GM21367 (cell line): Measurements from ENCODE around the gene NAA80.
"Not testable (repeated sequence)": the region's sequence is repeated elsewhere in the genome, so short reads cannot be mapped to it uniquely, and the experiment has no call there.

Experiments
- ATAC-seq: cut with Tn5 transposase; IDR thresholded peaks from one replicate; pipeline ENCODE4 v1.9.1; 2021; ENCODE audit not compliant: unreplicated experiment

The NAA80 gene

DNA sequence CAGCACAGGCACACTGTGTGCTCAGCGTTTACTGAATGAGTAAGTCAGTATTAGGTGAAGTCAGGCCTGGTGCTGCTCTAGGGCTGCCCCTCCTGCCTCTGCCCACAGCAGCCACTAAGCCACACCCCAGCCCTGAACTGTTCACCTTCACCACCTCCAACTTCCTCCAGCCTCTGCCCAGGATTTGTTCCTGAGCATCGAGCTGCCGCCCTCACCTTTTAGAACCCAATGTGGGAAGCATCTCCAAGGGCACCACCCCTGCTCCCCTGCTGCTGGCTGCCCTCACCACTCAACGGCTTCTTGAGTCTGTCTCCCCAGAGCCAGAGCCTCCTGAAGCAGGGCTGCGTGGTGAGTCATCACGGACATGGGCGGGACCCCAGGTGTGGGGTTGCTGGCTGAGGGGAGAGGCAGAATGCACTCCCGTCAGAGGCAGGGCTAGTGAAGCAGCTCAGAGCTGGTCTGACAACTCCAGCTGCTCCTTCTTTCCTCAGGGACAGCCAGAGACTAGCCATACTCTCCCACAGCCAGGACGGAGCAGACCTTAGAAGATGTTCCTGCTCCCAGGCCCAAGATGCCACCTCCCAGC, 17.5 kb upstream of the NAA80 start:
- no peak for ATAC-seq

DNA sequence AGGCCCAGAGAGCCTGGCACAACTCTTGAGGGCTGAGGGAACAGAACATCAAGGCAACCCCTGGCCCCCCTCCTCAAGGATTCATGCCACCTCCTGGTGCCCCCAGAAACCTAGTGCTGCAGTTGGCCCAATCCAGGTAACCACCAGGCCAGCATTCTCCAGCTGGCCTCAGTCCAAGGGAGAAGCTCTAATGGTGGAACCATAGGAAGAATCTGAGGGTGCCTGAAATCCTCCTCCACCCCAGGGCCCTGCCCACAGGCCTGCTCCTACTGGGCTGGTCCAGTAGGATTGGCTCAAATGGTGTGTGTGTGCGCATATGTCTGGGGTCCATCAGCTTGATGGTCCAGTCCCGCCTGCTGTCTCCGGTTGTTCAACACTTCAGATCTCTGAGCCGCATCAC, 15.6 kb upstream of the NAA80 start:
- ATAC-seq: no peak

DNA sequence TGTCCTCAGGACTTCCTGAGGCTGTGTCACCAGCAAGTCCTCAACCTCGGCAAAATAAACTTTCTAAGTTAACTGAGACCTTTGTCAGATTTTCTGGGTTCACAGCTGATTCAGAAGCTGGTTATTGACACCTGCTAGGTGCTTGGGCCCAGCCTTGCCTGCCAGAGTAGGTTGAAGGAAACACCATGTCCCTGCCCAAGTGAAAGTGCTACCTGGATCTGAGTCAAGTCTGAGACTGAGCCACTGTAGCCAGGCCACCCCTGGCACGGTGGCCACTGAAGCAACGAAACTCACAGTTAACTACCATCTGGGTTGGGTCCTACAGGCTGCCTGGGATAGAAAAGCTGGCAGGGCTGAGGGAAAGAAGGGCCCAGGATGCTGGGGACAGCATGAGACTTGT, 15.1 kb upstream of the NAA80 start:
- no peak for ATAC-seq

DNA sequence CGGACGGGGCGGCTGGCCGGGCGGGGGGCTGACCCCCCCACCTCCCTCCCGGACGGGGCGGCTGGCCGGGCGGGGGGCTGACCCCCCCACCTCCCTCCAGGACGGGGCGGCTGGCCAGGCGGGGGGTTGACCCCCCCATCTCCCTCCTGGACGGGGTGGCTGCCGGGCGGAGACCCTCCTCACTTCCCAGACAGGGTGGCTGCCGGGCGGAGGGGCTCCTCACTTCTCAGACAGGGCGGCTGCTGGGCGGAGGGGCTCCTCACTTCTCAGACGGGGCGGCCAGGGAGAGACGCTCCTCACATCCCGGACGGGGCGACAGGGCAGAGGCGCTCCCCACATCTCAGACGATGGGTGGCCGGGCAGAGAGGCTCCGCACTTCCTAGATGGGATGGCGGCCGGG, 12.8 kb upstream of the NAA80 start:
- ATAC-seq: not testable (repeated sequence)

DNA sequence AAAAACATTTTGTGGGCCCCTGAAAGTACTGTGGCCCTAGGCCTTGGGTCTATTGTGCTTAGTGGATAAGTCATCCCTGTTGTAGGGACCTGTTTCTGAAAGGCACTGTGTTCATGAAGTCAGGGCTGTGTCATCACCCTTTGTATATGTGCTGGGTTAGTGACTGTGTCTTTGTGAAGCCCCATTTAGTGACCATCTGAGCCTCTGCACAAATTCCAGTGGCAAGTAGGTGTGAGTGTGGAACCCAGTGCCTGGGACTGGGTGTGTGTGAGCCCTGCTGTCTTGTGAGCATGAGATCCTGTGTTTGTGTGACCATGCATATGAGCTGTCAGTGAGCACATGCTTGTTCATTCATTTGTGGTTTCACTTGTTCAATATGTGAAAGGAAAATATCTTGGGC, 5.4 kb upstream of the NAA80 start:
- no peak for ATAC-seq

DNA sequence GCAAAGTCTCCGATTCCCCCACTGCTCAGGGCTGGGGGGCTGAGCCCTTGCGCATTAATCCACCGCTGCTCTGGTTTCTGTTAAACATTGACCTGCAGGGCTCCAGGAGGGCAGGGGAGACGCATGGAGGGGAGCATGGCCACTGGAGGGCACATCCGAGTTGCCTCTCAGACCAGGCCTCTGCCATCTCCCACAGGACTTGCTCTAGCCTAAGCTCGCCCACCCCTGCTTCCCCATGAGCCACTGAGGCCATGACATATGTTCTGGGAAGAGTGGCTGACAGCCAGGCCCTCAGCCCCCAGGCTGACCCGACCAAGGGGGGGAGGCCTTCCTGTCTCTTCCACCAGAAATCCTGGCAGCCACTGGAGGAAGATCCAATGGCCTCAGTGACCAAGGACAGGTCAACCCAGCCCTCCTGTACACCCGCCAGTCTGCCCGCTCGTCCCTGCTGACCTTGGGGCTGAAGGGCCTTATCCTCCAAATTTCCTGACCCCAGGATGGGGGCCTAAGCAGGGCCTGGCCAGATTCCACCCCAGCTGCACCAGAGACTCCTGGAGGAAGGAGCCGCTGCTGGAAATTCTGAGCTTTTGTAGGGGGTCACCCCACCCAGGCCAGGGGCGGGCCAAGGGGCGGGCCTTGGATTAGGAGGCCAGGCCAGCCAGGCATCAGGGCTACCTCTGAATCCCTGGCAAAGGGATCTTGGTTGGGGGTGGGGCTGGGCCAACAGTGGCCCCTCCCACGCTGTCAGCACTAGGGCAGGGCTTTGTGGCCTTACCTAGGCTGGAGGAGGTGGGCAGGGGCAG, 4.0 kb upstream of the NAA80 start, which contains the start of gene HYAL1:
Gene HYAL1 (minus strand): TSS at position 562 of the 803 bp plus-strand sequence. CDS start 618 bp downstream, outside the sequence.
- ATAC-seq: no peak

DNA sequence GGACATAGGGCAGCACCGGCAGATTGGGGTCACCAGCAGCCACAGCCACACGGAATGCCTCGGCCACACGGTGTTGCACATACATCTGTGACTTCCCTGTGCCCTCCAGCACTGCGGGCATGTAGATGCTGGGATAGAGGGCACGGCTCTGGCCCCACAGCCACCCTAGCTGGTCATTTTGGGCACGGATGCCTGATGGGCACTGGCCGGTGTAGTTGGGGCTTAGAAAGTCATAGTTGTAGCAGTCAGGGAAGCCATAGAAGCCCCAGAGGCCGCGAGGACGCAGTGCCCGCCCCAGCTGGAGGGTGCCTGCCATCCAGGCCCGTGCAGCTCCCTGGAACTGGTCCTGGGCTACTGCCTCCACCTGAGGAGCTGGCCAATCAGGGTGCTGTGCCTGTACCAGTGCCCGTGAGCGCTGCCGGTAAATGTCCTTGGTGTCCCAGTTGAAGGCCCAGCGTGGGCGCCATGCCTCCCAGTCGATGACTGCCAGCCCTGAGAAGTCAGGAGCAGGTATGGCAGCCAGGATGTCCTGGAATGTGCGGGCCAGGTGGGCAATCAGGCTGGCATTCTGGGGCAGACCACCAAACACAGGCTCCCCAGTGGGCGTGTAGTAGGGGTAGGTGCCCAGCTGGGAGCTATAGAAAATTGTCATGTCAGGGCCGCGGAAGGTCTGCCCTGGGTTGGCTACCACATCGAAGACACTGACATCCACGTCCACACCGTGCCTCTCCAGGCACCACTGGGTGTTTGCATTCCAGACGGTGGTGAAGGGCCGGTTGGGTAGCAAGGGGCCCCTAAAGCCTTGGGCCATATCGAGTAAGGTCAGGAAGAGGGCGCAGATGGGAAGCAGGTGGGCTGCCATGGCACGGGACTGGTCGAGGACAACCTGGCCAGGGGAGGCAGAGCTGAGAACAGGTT, 3.1 kb upstream of the NAA80 start:
- ATAC-seq: no peak

DNA sequence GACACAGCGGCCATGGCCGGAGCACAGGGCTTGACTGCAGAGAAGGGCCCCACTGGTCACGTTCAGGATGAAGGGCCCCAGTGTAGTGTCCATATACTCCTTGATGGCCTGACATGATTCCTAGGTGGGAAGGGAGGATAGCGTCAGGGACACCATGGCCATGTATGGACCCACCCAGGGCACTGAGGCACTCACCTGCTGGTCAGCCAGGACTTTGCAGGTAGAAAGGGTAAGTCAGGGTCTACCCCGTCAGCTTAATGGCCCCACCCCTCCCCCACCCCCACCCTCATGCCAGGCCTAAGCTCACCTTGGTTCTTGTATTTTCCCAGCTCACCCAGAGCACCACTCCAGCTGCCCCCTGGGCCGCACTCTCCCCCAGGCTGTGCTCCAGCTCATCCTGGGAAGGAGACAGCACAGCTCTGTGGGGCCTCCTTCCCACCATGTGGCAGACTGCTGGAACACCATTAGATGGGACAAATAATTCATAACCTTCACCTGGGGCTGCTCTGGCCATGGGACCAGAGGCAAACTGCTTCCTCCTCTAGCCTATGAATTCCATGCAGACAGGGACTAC, 1.6 kb upstream of the NAA80 start:
- ATAC-seq: no peak

DNA sequence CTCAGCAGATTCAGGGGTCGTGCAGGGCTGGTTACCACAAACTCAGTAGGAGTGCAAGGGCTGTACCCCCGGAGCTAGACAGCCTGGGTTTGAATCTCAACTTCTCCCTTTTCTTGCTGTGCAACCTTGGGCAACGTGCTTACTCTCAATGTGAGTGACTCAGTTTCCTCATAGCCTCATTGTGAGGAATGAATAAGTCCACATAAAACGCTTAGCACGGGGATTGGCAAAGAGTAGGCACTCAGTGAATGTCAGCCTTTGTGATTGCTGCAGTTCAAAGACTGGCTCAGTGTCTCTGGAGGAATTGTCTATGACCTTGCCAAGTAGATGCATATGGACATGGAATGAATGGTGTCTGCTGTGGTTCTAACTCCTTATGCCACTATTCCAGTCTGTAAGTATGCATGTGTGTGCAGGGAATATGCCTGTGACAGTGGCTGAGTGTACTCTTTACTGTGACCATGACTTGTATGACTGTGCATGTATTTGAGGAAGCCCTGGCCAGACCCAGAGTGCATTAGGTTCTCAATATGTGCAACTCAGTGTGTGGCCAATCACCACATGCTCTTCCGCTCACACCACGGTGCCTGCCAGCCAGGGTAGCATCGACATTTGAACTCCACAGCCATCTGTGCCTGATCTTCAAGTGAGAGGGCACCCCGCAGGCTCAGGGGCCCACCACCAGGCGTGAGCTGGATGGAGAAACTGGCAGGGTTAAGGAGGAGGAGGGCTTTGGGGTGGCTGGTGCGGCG, 900 bp upstream of the NAA80 start:
- no peak for ATAC-seq

DNA sequence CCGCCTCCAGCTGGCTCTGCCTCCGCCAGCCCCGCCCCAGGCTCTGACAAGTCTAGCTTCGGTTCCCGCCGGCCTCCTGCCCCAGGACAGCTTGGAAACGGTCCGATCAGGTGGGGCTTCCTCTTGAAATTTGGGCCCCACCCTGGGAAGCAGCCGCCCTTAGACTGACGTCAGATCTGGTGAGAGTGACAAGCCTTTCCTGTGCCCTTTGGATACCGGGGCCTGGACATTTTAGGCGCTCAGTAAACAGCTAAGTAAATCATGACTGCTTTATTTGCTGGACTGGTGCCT, 378 bp upstream of the NAA80 start:
- ATAC-seq: no peak

DNA sequence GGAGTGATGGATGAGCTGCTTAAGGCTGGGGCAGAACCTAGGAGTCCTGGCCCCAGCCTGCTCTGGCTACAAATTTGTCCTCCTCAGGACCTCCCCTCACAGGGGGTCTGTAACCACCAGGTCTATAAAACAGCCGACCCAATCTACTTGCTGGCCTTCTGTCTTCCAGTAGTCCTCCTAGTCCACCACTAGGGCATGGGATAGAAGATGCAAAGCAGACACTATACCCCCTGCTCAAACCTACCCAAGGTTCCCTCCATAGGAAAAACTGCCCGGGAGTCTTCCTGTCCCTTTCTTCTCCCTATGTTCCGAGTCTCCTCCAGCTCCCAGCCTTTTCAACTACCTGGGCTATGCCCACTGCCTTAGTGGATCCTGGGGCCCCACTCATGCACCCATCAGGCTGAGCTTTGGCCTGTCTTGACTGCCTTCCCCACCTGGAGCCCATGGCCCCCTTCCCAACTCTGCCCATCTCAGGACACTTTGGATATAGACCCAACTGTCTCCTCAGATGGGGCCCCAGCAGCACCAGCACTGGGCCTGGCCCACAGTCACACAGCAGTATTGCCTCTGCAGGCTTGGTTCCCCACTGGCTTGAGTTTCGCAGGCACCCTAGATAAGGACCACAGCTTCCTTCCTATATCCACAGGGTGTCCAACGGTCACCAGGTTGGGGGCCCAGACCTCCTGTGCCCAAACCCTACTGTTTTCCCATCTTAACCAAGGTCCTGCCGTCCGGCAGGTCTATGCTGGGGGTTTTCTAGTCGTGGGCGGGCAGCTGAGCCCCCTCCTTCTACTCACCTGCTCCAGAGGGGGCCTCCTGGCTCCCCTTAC, 1.1 kb downstream of the NAA80 start:
- no peak for ATAC-seq

DNA sequence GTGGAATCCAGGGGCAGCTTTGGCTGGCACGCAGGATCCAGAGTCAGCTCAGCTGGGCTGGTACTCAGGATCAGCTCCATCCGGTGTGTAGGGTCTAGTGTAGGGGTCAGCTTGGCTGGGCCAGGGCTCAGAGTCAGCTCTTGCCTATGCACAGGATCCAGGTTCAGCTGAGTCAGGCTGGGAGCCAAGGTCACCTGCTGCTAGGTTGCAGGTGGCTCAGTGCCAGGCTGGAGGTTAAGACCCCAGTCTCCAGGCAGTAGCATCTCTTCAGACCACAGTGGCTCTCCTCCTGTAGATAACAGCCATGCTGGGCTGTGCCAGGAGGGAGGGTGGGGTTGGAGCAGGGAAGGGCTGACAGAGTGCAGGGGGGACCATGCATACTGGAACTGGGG, 1.8 kb downstream of the NAA80 start:
- ATAC-seq: no peak

DNA sequence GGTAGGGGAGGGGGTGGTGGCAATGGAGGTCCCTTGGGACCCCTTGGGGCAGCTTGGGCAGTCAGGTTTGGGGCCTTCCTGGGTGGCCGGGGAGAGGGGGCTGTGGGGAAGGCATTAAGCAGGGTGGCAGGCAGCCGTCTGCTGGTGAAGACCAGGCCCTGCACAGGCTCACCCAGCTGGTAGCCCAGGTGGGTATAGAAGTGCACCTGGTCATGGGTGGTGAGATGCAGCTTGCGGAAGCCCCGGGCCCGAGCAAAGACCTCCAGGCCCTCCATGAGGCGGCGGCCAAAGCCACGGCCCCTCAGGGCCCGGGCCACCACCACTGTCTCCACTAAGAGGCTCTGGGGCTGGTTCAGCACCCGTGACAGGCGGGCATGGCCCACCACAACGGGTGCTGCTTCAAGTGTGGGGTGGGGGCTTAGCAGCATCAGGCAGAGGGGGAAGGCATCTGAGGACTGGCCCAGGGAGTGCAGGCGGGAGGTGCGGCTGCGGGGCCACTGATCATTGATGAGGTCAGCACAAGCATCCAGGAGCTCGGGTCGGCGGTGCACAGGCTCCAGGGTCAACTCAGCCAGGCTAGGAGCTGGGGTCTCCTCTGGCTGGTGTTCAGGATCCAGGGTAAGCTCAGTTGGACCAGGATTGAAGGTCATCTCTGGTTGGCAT, 2.4 kb downstream of the NAA80 start:
- ATAC-seq: no peak

DNA sequence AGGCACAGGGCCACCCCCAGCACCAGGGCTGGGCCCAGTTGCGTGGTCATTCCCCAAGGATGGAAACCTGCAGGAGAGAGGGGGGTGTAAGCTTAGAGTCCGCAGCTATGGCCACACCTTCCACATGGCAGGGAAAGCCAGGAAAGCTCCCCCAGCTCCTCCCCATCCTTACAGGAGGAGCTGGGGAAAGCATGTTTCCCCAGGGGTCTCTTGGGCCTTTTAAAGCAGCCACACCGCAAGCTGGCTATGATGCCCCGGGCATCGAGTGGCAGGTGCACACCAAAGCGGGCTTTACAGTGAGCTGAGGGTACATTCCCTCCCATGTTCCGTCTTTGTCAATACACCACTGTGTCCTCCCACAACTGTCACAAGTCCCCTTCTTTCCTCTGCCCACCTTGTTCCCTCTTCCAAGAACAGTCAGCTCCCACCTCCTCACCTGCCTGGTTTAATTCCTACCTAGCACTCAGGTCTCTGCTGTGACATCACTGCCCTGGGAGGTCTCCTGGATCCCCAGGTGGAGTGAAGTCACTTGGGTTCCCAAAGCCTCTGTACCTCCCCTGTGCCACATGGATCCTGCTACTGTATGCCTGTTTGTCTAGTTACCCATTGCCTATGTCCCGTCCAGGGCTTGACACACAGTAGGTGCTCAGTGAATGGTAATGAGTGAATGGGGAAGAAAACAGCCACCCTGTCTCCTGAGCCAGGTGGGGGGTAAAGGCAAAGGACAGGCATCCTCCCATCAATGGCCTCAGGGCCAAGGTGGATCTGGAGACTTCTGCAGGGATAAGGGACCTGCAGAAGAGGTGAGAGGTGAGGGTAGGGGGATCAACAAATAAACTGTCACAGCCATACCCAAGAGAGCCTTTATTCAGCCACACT, 3.4 kb downstream of the NAA80 start:
- ATAC-seq: no peak

DNA sequence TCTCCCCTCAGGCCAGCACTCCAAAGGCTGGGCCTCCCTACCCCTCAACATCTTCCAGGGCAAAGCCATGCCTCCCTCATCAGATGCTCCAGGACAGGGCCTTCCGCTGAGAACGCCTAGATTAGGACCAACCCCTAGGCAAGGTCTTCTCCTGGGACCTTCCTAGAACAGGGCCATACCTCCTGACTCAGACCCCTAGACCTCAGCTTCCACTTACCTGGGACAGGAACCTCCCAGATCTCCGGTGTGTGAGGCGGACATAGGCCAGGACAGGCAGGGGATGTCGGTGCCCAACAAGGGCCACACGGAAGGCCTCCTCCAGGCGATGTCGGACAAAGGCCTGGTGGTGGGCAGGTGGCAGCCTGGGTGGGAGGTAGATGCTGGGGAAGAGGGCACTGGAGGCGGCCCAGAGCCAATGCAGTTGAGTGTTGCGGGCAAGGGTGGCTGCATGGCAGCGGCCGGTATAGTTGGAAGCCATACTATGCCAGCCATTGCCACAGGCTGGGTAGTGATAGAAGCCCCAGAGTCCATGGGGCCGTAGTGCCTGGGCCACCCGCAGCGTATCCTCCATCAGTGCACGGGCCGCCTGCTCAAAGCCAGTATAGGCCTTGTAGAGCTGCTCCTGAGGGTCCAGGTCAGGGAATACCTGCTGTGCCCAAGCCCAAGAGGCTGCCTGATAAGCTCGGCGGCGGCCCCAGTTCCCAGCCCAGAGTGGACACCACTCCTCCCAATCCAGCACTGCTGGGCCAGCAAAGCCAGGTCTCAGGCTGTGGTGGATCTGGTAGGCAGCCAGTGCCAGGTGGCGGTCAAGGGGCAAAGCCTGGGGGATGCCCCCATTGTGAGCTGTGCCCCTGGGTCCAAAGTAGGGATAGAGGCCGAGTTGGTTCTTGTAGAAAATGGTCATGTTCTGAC, 4.5 kb downstream of the NAA80 start:
- no peak for ATAC-seq

DNA sequence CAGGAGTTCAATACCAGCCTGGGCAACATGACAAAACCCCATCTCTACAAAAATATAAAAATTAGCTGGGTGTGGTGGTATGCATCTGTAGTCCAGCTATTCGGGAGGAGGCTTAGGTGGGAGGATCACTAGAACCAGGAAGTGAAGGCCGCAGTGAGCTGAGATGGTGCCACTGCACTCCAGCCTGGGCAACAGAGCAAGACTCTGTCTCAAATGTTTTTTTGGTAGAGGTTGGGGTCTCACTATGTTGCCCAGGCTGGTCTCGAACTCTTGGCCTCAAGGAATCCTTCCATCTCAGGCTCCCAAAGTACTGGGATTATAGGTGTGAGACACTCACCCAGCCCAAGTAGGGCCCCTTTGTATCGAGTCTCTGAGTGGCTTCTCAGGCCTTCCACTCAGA, 5.1 kb downstream of the NAA80 start:
- ATAC-seq: no peak

DNA sequence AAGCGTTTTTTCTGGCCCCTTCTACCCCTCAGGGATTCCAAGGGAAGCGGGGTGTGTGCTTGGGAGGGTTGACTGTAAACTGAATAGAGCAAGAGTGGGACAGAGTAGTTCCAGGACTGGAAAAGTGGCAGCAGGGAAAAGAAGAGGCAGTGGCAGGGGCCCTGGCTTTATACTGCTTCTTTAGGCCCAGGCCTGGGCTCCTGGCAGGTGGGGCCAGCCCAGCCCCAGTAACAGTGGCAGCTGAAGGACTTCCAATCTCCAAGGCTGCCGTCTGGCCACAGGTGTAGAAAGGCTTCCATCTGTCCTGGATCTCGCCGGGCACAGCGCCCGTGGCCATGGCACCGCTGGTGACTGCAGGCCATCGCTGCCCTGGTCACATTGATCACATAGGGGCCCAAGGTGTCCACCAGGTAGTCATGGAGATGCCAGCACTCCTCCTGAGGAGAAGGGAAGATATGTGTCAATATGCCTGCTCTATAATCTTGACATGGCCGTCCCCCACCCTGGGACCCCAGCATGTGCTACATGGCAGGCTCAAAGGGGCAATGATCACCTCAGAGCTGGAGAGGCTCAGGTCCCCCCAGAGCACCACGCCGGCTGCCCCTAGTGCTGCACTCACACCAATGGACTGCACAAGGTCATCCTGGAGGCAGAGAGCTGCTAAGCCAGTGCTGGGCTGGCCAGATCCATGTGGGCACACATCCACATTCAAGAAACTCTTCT, 6.0 kb downstream of the NAA80 start:
- ATAC-seq: no peak
